Measurements from ENCODE around the gene LDB3. TPM values are rescaled to one million over a fixed set of nuclear protein-coding genes. Genes with fewer than 3 reads are reported as not detected.

Gene LDB3
- total RNA-seq, 1 donor from 2014 or later: not detected

GRCh38 chr10:86757113-86757972 is 89.0 kb downstream of the LDB3 start:
- TF ChIP-seq, protein P1, sequence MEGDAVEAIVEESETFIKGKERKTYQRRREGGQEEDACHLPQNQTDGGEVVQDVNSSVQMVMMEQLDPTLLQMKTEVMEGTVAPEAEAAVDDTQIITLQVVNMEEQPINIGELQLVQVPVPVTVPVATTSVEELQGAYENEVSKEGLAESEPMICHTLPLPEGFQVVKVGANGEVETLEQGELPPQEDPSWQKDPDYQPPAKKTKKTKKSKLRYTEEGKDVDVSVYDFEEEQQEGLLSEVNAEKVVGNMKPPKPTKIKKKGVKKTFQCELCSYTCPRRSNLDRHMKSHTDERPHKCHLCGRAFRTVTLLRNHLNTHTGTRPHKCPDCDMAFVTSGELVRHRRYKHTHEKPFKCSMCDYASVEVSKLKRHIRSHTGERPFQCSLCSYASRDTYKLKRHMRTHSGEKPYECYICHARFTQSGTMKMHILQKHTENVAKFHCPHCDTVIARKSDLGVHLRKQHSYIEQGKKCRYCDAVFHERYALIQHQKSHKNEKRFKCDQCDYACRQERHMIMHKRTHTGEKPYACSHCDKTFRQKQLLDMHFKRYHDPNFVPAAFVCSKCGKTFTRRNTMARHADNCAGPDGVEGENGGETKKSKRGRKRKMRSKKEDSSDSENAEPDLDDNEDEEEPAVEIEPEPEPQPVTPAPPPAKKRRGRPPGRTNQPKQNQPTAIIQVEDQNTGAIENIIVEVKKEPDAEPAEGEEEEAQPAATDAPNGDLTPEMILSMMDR (conservative IDR thresholded peaks at IDR 0.05; ENCODE audit: low read depth, low read length): peak; percentile 30
- DNase-seq (ENCODE audit: low read depth): no peak
- H3K4me3 ChIP-seq (ENCODE audit: low read depth, low read length): peak overlapping the region; percentile 84

- DNase-seq (ENCODE audit: low read depth): no peak
- peak overlapping the region; percentile 84 for H3K4me3 ChIP-seq (ENCODE audit: low read depth, low read length)
- TF ChIP-seq, protein P1 (conservative IDR thresholded peaks at IDR 0.05; ENCODE audit: low read depth, low read length): no peak
Measured at GRCh38 chr10:86758189-86759072, 90.1 kb downstream of the LDB3 start.

DNA sequence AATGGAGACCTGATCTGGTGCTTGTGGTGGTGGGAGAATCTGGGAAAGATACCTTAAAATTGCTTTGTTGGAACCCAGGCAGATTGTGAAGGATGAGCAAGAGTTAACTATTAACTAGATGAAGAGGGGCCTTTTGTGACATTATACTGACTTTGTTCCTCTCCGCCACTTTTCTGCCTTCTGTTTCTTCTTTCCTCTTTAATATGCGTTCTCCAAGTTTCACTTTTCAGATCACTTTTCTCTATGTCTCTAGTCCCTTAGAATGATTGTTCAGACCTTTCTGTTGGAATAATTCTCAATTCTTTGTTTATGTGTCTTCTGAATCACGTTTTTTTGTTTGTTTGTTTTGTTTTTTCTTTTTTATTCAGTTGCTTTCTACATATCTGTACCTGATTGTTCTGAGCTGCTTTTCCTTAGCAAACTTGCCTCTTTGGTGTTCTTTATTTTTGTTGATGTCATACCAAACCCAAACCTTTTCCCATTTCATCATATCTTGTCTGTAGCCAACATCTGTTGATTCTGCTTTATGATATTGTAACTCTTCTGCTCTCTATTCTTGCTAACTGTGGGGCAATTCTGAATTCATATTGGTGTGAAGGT is 90.9 kb downstream of the LDB3 start:
- peak overlapping the region; percentile 84 for H3K4me3 ChIP-seq (ENCODE audit: low read depth, low read length)
- no peak for DNase-seq (ENCODE audit: low read depth)

DNA sequence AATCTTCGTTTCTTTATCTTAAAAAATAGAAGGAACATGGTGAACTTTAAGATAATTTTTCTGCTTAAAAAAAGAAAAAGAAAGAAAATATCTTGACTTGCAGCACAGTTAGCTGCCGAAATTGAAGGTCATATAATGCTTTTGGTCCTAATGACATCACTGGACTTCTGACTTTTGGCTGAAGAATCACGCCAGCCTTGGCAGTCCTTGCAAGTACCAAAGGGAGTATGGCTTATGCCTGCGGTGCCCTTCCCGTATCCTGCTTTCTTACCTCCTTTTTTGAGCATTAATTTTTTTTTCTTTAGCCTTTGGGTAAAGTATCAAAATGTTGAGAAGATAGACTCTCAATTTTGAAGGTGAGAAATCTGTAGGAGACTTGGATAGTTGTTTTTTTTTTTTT is 95.1 kb downstream of the LDB3 start:
- no peak for DNase-seq (ENCODE audit: low read depth)
- H3K4me3 ChIP-seq (ENCODE audit: low read depth, low read length): no peak overlapping the region
- TF ChIP-seq, protein P1 (conservative IDR thresholded peaks at IDR 0.05; ENCODE audit: low read depth, low read length): no peak

More for the DNA sequence above, 90.9 kb downstream of the LDB3 start:
- TF ChIP-seq, protein P1 (conservative IDR thresholded peaks at IDR 0.05; ENCODE audit: low read depth, low read length): no peak

DNA sequence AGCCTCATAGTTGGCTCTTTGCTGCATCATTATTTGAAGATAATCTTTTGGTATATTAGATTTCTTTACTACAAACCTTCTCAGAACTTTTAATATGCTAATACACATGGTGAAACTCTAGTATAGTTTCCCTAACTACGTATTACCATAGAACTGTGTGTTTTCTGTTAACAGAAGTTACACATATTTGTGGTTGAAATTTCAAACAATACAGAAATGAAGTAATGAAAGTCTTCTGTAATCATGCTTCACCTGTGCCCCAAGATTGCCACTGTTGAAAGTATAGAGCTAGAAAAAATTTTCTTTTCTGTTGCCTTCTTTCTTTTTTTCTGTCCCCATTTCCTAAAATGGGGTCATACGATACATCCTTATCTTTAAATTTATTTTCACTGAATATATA is 97.2 kb downstream of the LDB3 start:
- TF ChIP-seq, protein P1 (conservative IDR thresholded peaks at IDR 0.05; ENCODE audit: low read depth, low read length): no peak
- H3K4me3 ChIP-seq (ENCODE audit: low read depth, low read length): no peak overlapping the region
- DNase-seq (ENCODE audit: low read depth): no peak

DNA sequence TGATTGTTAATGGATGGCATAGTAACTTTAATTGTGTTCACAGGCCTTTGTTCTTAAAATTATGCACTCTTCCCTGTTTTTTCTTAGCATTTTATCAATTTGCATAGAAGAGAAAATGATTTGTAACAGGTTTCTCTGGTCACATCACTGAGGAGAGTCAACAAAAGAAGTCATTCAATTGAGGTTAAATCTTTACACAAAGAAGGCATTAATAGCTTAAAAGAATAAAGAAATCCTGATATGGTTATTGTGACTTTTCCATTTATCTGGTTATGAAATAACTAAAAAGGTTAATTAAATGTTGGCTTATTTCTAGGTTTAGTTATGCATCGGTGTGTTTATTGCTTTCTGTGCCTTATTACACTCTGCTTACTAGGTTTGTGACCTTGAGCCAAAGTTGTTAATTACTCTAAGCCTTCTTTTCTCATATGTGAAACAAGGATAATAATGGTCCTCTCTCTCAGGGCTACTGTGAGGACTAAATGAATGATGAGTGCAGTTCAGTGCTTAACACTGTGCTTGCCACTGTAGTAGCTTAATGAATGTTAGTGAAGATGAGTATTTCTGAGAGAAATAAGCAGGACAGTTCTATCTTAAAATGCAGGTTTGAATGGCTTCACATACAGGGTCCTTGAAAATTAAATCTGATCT is 100.2 kb downstream of the LDB3 start:
- DNase-seq (ENCODE audit: low read depth): no peak
- H3K4me3 ChIP-seq (ENCODE audit: low read depth, low read length): no peak overlapping the region
- TF ChIP-seq, protein P1 (conservative IDR thresholded peaks at IDR 0.05; ENCODE audit: low read depth, low read length): no peak

Measured in epithelial cell of proximal tubule (primary cell).